ENCODE results near the gene HCN1. TPM values are rescaled to one million over a fixed set of nuclear protein-coding genes. Genes with fewer than 3 reads are reported as not detected.

The HCN1 gene
- polyA plus RNA-seq, 2 of the 4 experiments (the other 2 are of a cell fraction) = not detected

DNA sequence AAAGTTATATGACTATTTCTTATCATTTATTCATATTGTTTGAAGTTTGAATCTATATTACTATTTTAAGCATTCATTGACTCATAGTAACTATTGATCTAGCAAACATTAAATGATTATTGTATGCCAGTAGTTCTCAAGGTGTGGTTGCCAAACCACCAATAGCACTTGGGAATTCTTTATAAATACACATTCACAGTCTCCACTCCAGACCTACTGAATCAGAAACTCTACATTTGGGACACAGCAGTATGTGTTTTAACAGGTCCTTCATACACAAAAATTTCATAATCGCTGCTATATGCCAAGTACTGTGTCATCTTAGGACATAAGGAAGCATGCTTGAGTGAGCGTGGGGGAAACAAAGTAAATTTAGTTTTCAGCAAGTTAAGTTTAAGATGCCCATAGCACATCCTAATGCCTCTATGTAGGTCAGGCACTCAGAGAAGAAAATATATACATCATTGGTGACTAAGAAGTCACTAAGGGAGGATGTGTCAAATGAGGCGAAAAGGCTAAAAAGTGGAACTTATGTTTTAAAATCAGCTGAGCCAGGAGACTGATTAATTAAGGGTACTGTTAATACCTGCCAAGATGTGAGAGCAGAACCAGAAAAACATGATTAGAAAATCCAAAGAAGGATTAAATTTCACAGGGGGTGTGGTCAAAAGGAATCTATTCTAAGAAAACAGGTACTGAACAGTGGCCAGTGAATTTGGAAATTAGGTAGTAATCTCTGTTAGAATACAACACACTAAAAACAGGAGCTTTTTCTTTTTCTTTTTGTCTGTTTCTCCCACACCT is 340.8 kb downstream of the HCN1 start (continued):
- TF ChIP-seq NR3C1 (IDR thresholded peaks at IDR 0.05) (no peak), NFE2L2 (conservative IDR thresholded peaks at IDR 0.05; ENCODE audit: low read length) (no peak), HDAC2 (IDR thresholded peaks at IDR 0.05) (no peak)

DNA sequence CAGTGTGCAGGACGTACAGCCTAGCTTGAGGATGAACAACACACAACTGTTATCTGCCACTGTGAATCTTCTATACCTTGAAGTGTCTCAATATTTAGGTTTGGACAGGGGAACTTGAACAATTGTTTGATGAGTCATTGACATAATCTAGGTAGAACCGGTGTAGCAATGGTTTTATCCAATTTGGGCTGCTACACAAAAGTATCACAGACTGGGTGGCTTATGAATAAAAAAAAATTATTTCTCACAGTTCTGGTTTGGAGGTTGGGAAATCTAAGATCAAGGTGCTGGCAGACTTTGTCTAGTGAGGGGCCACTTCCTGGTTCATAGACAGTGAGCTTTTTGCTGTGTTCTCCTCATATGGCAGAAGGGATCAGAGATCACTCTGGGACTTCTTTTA is 359.7 kb downstream of the HCN1 start:
- DNase-seq (ENCODE audit: low read depth in 1 of 2, low spot score in 1 of 2) (no peak), FAIRE-seq (no peak), ATAC-seq (no peak)
- H3K4me3 ChIP-seq = no peak overlapping the region
- H3K4me2 ChIP-seq = no peak overlapping the region
- POLR2A ChIA-PET = no interaction called here
- TF ChIP-seq PHF8 (IDR thresholded peaks at IDR 0.05; ENCODE audit: borderline replicate concordance, low read depth) = no peak
- TF ChIP-seq, protein P1, sequence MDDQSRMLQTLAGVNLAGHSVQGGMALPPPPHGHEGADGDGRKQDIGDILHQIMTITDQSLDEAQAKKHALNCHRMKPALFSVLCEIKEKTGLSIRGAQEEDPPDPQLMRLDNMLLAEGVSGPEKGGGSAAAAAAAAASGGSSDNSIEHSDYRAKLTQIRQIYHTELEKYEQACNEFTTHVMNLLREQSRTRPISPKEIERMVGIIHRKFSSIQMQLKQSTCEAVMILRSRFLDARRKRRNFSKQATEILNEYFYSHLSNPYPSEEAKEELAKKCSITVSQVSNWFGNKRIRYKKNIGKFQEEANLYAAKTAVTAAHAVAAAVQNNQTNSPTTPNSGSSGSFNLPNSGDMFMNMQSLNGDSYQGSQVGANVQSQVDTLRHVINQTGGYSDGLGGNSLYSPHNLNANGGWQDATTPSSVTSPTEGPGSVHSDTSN (IDR thresholded peaks at IDR 0.05) = no peak
- TF ChIP-seq ZSCAN20 (CRISPR knock-in tag; IDR thresholded peaks at IDR 0.05) = no peak
- TF ChIP-seq JUN (IDR thresholded peaks at IDR 0.05) = no peak
- no peak for TF ChIP-seq HOXB13 (CRISPR knock-in tag; IDR thresholded peaks at IDR 0.05; ENCODE audit: low read depth)
- TF ChIP-seq EHMT2 (IDR thresholded peaks at IDR 0.05; ENCODE audit: low read depth) = no peak
- TF ChIP-seq EP300 (IDR thresholded peaks at IDR 0.05) = no peak
- no peak for TF ChIP-seq CEBPB (IDR thresholded peaks at IDR 0.05)
- TF ChIP-seq SMC3 (IDR thresholded peaks at IDR 0.05) = no peak
- TF ChIP-seq POLR2AphosphoS2 (conservative IDR thresholded peaks at IDR 0.05; ENCODE audit: low read length) = no peak
- TF ChIP-seq CBX8 (IDR thresholded peaks at IDR 0.05) = no peak
- TF ChIP-seq GATA3 (IDR thresholded peaks at IDR 0.05; ENCODE audit: borderline replicate concordance) = no peak
- TF ChIP-seq HOXB5 (CRISPR knock-in tag; IDR thresholded peaks at IDR 0.05) = no peak
- TF ChIP-seq, protein P2, sequence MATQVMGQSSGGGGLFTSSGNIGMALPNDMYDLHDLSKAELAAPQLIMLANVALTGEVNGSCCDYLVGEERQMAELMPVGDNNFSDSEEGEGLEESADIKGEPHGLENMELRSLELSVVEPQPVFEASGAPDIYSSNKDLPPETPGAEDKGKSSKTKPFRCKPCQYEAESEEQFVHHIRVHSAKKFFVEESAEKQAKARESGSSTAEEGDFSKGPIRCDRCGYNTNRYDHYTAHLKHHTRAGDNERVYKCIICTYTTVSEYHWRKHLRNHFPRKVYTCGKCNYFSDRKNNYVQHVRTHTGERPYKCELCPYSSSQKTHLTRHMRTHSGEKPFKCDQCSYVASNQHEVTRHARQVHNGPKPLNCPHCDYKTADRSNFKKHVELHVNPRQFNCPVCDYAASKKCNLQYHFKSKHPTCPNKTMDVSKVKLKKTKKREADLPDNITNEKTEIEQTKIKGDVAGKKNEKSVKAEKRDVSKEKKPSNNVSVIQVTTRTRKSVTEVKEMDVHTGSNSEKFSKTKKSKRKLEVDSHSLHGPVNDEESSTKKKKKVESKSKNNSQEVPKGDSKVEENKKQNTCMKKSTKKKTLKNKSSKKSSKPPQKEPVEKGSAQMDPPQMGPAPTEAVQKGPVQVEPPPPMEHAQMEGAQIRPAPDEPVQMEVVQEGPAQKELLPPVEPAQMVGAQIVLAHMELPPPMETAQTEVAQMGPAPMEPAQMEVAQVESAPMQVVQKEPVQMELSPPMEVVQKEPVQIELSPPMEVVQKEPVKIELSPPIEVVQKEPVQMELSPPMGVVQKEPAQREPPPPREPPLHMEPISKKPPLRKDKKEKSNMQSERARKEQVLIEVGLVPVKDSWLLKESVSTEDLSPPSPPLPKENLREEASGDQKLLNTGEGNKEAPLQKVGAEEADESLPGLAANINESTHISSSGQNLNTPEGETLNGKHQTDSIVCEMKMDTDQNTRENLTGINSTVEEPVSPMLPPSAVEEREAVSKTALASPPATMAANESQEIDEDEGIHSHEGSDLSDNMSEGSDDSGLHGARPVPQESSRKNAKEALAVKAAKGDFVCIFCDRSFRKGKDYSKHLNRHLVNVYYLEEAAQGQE (IDR thresholded peaks at IDR 0.05) = no peak
- no peak for TF ChIP-seq FOSL2 (IDR thresholded peaks at IDR 0.05)
- no peak for TF ChIP-seq FOSL2 (CRISPR knock-in tag; IDR thresholded peaks at IDR 0.05)
- TF ChIP-seq, protein P3, sequence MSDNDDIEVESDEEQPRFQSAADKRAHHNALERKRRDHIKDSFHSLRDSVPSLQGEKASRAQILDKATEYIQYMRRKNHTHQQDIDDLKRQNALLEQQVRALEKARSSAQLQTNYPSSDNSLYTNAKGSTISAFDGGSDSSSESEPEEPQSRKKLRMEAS (IDR thresholded peaks at IDR 0.05) = no peak
- TF ChIP-seq RFX5 (IDR thresholded peaks at IDR 0.05) = no peak
- TF ChIP-seq KDM1A (IDR thresholded peaks at IDR 0.05; ENCODE audit: low read depth) = no peak
- H3K27ac ChIP-seq = no peak overlapping the region
- H3K4me1 ChIP-seq = no peaks in the 10 kb centered on the region
- CTCF ChIA-PET = no interaction called here
- 0% methylated on average over 2 of the region's 2 CpGs for WGBS (ENCODE audit: missing lambda C conversion rate)
- H3K9me3 ChIP-seq = 0 out of 3 replicates have a peak, but pooled peaks cover 3% of the 10 kb centered on the region

DNA sequence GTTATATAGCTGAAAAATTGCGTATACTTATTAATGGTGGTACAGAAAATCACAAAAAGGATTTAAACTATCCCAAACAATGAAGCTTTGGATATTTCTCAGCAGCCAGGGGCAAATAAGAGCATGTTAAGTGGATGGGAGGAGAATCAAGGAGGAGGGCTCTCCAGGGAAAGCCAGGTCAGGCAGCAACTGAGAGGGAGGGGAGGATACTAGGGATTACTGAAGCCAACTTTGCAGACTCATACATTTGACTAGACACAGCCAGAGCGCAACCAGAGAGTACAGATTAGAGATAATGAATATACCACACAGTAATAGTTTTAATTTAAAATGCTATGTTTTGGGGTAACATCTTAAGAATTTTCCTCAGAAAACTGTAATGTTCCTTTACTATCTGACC is 360.2 kb downstream of the HCN1 start:
- ATAC-seq (no peak), FAIRE-seq (no peak), DNase-seq (ENCODE audit: low read depth in 1 of 2, low spot score in 1 of 2) (no peak)
- no peak overlapping the region for H3K27ac ChIP-seq
- no peak for TF ChIP-seq HOXA7 (CRISPR knock-in tag; IDR thresholded peaks at IDR 0.05)
- TF ChIP-seq HOXB5 (CRISPR knock-in tag; IDR thresholded peaks at IDR 0.05) = no peak
- no peak for TF ChIP-seq CHD2 (IDR thresholded peaks at IDR 0.05; ENCODE audit: low read length, partially characterized antibody)
- TF ChIP-seq JUN (IDR thresholded peaks at IDR 0.05) = no peak
- TF ChIP-seq NPAS2 (CRISPR knock-in tag; IDR thresholded peaks at IDR 0.05; ENCODE audit: borderline replicate concordance) = no peak
- TF ChIP-seq HEYL (CRISPR knock-in tag; IDR thresholded peaks at IDR 0.05) = no peak
- TF ChIP-seq CBX8 (IDR thresholded peaks at IDR 0.05) = no peak
- TF ChIP-seq, protein P4, sequence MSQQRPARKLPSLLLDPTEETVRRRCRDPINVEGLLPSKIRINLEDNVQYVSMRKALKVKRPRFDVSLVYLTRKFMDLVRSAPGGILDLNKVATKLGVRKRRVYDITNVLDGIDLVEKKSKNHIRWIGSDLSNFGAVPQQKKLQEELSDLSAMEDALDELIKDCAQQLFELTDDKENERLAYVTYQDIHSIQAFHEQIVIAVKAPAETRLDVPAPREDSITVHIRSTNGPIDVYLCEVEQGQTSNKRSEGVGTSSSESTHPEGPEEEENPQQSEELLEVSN (IDR thresholded peaks at IDR 0.05; ENCODE audit: borderline replicate concordance, low read depth) = no peak
- no peak for TF ChIP-seq TP53 (CRISPR knock-in tag; IDR thresholded peaks at IDR 0.05)
- no peak for TF ChIP-seq RAD21 (conservative IDR thresholded peaks at IDR 0.05 in 1 of 2, IDR thresholded peaks at IDR 0.05 in 1 of 2)
- TF ChIP-seq ZSCAN20 (CRISPR knock-in tag; IDR thresholded peaks at IDR 0.05) = no peak
- no peaks in the 10 kb centered on the region for H3K4me1 ChIP-seq
- 0% methylated on average over 2 of the region's 2 CpGs for WGBS (ENCODE audit: missing lambda C conversion rate)
- ChIA-PET CTCF (interaction anchor here (0.6 kb wide), 1 partner anchor 46 kb away, joined by 3 read pairs; no protein-coding TSS in a partner anchor), POLR2A (no interaction called here)
- 0 out of 3 replicates have a peak, but pooled peaks cover 3% of the 10 kb centered on the region for H3K9me3 ChIP-seq
- no peak overlapping the region for H3K4me3 ChIP-seq
- H3K4me2 ChIP-seq = no peak overlapping the region

Measured in A549 (cell line).